Measurements from ENCODE around the gene CACNA1S.

CACNA1S gene

DNA sequence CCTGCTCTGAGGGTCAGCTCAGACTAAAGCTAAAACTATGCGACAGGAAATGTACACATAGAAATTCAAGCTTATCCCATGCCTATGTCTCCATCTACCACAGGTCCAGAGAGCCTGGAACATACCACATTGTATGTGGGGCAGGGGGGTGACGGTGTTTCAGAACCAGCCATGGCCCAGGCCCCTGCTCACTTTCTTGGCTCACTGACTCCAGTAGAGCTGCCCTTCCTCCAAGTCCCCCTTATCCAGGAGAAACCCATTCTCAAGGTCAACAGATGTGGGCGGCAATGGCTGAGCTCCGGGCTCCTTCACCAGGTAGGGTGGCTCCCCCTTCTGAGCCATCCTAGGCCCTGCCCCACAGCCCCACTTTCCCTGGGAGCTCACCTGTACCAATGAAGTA, 21.0 kb downstream of the CACNA1S start:
- H3K36me3 ChIP-seq (ENCODE audit: control insufficient read depth, insufficient read depth, low read length): no peaks in the 10 kb centered on the region
- peaks cover 11% of the 10 kb centered on the region; the same call in 1 of the 2 replicates for H3K27me3 ChIP-seq (ENCODE audit: control insufficient read depth, insufficient read depth, low read length)
- no peak overlapping the region for H3K9ac ChIP-seq (ENCODE audit: low read length)
- peaks cover 4% of the 10 kb centered on the region; the same call in 1 of the 2 replicates for H3K4me1 ChIP-seq (ENCODE audit: control insufficient read depth, insufficient read depth, low read length)
- no peaks in the 10 kb centered on the region for H3K9me3 ChIP-seq (ENCODE audit: control insufficient read depth, insufficient read depth, low read depth, low read length)
- H3K4me3 ChIP-seq (ENCODE audit: low read depth, low read length): no peak overlapping the region
- no peak overlapping the region for H3K27ac ChIP-seq (ENCODE audit: low read depth, low read length)

DNA sequence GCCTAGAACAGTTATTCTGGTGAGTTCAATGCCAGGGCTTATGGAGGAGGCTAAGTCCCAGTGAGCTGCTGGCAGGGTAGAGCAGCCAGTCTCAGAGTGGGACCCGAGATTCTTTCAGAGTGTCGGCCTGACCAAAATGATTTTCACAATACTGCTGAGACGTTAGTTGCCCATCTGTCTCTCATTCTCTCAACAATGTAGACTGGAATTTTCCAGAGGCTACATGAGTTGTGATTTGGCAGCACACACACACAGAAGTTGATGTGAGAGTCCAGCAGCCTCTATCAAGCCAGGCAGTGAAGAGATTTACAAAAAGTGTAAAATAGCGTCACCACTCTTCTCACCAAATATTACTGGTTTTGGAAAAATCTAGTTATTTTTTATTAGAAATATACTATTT, 21.7 kb downstream of the CACNA1S start:
- H3K4me3 ChIP-seq (ENCODE audit: low read depth, low read length): no peak overlapping the region
- no peak overlapping the region for H3K27ac ChIP-seq (ENCODE audit: low read depth, low read length)
- no peaks in the 10 kb centered on the region for H3K36me3 ChIP-seq (ENCODE audit: control insufficient read depth, insufficient read depth, low read length)
- peaks cover 4% of the 10 kb centered on the region; the same call in 1 of the 2 replicates for H3K4me1 ChIP-seq (ENCODE audit: control insufficient read depth, insufficient read depth, low read length)
- H3K9ac ChIP-seq (ENCODE audit: low read length): no peak overlapping the region
- no peaks in the 10 kb centered on the region for H3K9me3 ChIP-seq (ENCODE audit: control insufficient read depth, insufficient read depth, low read depth, low read length)
- peaks cover 5% of the 10 kb centered on the region; the same call in 1 of the 2 replicates for H3K27me3 ChIP-seq (ENCODE audit: control insufficient read depth, insufficient read depth, low read length)

DNA sequence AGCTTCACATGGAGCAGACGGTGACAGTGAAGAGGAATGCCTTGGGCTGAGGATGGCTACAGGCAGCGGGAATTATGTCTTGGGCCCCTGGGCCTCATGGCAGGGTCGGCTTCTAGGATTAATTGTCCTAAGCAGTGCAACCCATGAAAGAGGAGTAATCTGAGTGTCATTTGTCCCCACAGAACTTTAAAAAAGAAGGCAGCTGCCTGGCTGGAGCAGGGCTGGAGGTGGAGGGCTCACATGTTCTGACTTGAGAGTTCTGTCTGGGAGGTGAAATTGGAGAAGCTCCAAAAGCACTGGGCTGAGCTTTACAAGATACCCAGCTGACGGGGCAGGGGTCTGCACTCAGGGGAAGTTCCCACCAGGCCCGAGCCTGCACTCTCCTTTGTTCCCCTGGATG, 22.6 kb downstream of the CACNA1S start:
- Histone ChIP-seq H3K27me3 (ENCODE audit: control insufficient read depth, insufficient read depth, low read length) (peaks cover 10% of the 10 kb centered on the region; the same call in 1 of the 2 replicates), H3K9me3 (ENCODE audit: control insufficient read depth, insufficient read depth, low read depth, low read length) (no peaks in the 10 kb centered on the region), H3K36me3 (ENCODE audit: control insufficient read depth, insufficient read depth, low read length) (no peaks in the 10 kb centered on the region), H3K9ac (ENCODE audit: low read length) (no peak overlapping the region), H3K27ac (ENCODE audit: low read depth, low read length) (no peak overlapping the region), H3K4me1 (ENCODE audit: control insufficient read depth, insufficient read depth, low read length) (peaks cover 4% of the 10 kb centered on the region; the same call in 1 of the 2 replicates), H3K4me3 (ENCODE audit: low read depth, low read length) (no peak overlapping the region)

DNA sequence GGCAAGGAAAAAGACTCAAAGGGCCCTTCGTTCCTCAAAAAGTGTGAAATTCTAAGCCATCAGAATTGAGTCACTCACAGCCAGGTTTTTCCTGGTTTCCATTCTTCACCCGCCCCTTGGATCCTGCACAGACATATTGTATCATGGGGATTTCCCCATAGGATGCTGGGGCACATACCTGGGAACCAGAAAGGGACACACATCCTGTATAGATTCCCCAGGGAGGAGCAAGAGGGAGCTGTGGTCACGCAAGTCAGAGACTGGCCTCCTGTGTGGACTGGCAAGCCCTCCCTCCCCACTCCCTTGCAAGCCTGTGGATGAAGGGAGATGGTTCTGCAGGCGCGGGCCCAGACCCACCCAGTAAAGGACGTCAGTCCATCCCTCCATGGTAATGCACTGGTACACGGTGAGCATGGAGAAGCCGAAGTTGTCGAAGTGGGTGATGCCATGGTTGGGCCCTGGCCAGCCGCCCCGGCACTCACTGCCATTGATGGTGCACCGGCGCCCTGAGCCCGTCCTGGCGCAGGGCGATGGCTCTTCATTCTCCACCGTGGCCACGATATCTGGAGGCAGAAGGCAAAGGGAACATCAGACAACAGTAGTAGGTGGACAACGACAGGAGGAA, 23.2 kb downstream of the CACNA1S start:
- Histone ChIP-seq H3K4me1 (ENCODE audit: control insufficient read depth, insufficient read depth, low read length) (peaks cover 4% of the 10 kb centered on the region; the same call in 1 of the 2 replicates), H3K9me3 (ENCODE audit: control insufficient read depth, insufficient read depth, low read depth, low read length) (no peaks in the 10 kb centered on the region), H3K9ac (ENCODE audit: low read length) (no peak overlapping the region), H3K4me3 (ENCODE audit: low read depth, low read length) (no peak overlapping the region), H3K36me3 (ENCODE audit: control insufficient read depth, insufficient read depth, low read length) (no peaks in the 10 kb centered on the region), H3K27ac (ENCODE audit: low read depth, low read length) (no peak overlapping the region), H3K27me3 (ENCODE audit: control insufficient read depth, insufficient read depth, low read length) (peaks cover 10% of the 10 kb centered on the region; the same call in 1 of the 2 replicates)

DNA sequence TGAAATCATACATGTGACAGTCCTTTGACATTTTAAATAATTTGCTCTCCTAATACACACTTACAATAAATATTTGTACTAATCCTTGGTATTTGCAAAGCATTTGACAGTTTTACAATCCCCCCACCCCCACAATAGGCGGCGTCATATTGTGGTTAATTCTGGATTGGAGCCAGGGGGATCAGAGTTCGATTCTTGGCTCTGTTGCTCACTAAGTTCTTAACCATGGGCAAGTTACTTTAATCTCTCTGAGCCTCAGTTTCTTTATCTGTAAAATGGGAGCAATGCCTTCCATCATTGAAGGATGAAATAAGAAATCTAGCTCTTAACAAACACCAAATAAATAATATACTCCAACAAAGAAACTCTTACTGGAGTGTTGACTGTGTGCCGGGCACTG, 23.8 kb downstream of the CACNA1S start:
- peaks cover 10% of the 10 kb centered on the region; the same call in 1 of the 2 replicates for H3K27me3 ChIP-seq (ENCODE audit: control insufficient read depth, insufficient read depth, low read length)
- H3K27ac ChIP-seq (ENCODE audit: low read depth, low read length): no peak overlapping the region
- no peaks in the 10 kb centered on the region for H3K9me3 ChIP-seq (ENCODE audit: control insufficient read depth, insufficient read depth, low read depth, low read length)
- no peak overlapping the region for H3K9ac ChIP-seq (ENCODE audit: low read length)
- H3K36me3 ChIP-seq (ENCODE audit: control insufficient read depth, insufficient read depth, low read length): no peaks in the 10 kb centered on the region
- peaks cover 4% of the 10 kb centered on the region; the same call in 1 of the 2 replicates for H3K4me1 ChIP-seq (ENCODE audit: control insufficient read depth, insufficient read depth, low read length)
- no peak overlapping the region for H3K4me3 ChIP-seq (ENCODE audit: low read depth, low read length)

DNA sequence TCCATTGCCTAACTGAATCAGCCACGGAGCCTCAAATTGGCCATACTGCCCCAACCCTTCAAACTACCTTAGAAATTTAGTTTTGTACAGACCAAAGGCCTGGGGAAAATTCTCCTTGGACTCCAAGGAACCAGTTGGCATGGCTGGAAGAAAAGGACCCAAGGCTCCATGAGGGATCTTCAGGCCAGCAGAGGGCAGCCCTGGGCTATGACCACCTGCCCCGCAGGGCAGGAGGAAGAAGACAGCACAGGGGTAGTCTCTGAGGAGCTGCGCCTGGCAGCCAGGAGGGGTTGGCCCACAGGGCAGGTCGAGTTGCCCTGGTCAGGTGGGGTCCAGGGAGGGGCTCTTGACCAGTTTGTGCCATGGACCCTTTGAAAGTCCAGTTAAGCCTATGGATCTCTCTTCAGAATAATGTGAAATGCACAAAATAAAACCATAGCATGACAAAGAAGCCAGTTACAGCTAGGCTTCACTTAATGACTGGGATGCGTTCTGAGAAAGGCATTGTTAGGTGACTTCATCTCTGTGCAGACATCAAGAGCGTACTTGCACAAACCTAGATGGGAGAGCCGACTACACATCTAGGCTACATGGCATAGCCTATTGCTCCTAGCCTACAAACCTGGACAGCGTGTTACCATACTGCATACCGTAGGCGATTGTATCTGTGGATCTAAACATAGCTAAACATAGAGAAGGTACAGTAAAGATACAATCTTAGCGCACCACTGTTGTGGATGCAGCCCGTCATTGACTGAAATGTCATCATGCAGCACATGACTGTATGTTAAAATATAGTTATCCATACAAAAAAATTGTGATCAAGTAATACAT, 26.1 kb downstream of the CACNA1S start:
- Histone ChIP-seq H3K4me3 (ENCODE audit: low read depth, low read length) (no peak overlapping the region), H3K27me3 (ENCODE audit: control insufficient read depth, insufficient read depth, low read length) (peaks cover 13% of the 10 kb centered on the region; the same call in 1 of the 2 replicates), H3K36me3 (ENCODE audit: control insufficient read depth, insufficient read depth, low read length) (no peaks in the 10 kb centered on the region), H3K9ac (ENCODE audit: low read length) (no peak overlapping the region), H3K4me1 (ENCODE audit: control insufficient read depth, insufficient read depth, low read length) (peaks cover 4% of the 10 kb centered on the region; the same call in 1 of the 2 replicates), H3K27ac (ENCODE audit: low read depth, low read length) (no peak overlapping the region), H3K9me3 (ENCODE audit: control insufficient read depth, insufficient read depth, low read depth, low read length) (no peaks in the 10 kb centered on the region)

DNA sequence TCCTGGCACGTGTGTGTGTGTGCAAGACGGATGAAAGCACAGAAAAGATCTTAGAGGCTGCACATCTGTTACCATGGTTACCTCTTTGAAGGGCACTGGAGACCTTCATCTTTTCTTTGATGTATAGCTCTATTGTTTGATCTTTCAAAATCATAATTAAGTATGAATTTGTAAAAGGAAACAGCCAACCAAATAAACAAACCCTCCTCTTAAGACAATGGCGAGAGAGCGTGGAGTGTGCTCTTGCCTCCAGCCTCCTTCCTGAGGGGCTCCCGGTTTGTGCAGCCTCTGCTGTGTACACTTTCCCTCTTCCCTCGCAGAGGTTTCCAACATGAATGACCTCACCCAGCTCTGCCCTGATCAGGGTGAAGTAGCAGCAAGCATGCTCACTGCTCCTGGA, 27.9 kb downstream of the CACNA1S start:
- Histone ChIP-seq H3K9me3 (ENCODE audit: control insufficient read depth, insufficient read depth, low read depth, low read length) (no peaks in the 10 kb centered on the region), H3K27ac (ENCODE audit: low read depth, low read length) (no peak overlapping the region), H3K4me1 (ENCODE audit: control insufficient read depth, insufficient read depth, low read length) (peaks cover under 1% of the 10 kb centered on the region; the same call in 1 of the 2 replicates), H3K9ac (ENCODE audit: low read length) (no peak overlapping the region), H3K27me3 (ENCODE audit: control insufficient read depth, insufficient read depth, low read length) (peaks cover 13% of the 10 kb centered on the region; the same call in 1 of the 2 replicates), H3K4me3 (ENCODE audit: low read depth, low read length) (no peak overlapping the region), H3K36me3 (ENCODE audit: control insufficient read depth, insufficient read depth, low read length) (no peaks in the 10 kb centered on the region)

DNA sequence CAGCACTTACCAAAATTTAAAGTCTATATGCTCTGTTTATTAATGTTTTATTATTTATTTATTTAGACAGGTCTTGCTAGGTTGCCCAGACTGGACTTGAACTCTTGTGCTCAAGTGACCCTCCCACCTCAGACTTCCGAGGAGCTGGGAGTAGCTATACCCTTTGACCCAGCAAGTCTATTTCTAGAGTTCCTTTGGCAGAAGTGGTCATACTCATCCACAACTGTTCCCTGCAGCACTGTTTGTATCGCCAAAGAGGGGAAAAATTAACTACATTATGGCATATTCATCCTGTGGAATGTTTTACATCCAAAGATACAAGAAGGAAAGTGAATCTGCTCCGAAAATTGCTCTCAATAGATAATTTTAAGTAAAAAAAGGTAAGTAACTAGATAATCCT, 28.5 kb downstream of the CACNA1S start:
- Histone ChIP-seq H3K9ac (ENCODE audit: low read length) (no peak overlapping the region), H3K9me3 (ENCODE audit: control insufficient read depth, insufficient read depth, low read depth, low read length) (no peaks in the 10 kb centered on the region), H3K36me3 (ENCODE audit: control insufficient read depth, insufficient read depth, low read length) (no peaks in the 10 kb centered on the region), H3K4me1 (ENCODE audit: control insufficient read depth, insufficient read depth, low read length) (no peaks in the 10 kb centered on the region), H3K27ac (ENCODE audit: low read depth, low read length) (no peak overlapping the region), H3K27me3 (ENCODE audit: control insufficient read depth, insufficient read depth, low read length) (peaks cover 13% of the 10 kb centered on the region; the same call in 1 of the 2 replicates), H3K4me3 (ENCODE audit: low read depth, low read length) (no peak overlapping the region)

DNA sequence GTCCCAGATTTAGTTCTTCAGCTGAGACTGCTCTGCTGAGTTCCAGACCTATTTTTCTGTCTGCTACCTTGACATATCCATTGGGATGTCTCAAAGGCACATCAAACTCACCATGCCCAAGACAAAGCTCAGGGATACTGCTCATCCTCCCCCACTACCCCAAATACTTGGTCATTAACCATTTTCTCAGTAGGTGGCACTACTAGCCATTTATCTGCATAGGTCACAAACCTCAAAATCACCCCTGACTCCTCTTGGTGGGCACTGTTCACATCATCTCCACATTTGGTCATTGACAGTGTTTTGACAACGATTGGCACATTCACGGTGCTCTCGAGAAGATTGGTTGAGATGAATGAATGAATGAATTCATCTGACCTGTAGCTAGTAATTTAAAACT, 32.1 kb downstream of the CACNA1S start:
- no peaks in the 10 kb centered on the region for H3K4me1 ChIP-seq (ENCODE audit: control insufficient read depth, insufficient read depth, low read length)
- no peak overlapping the region for H3K4me3 ChIP-seq (ENCODE audit: low read depth, low read length)
- no peak overlapping the region for H3K9ac ChIP-seq (ENCODE audit: low read length)
- no peaks in the 10 kb centered on the region for H3K9me3 ChIP-seq (ENCODE audit: control insufficient read depth, insufficient read depth, low read depth, low read length)
- no peaks in the 10 kb centered on the region for H3K36me3 ChIP-seq (ENCODE audit: control insufficient read depth, insufficient read depth, low read length)
- peaks cover 14% of the 10 kb centered on the region; the same call in 1 of the 2 replicates for H3K27me3 ChIP-seq (ENCODE audit: control insufficient read depth, insufficient read depth, low read length)
- H3K27ac ChIP-seq (ENCODE audit: low read depth, low read length): no peak overlapping the region

DNA sequence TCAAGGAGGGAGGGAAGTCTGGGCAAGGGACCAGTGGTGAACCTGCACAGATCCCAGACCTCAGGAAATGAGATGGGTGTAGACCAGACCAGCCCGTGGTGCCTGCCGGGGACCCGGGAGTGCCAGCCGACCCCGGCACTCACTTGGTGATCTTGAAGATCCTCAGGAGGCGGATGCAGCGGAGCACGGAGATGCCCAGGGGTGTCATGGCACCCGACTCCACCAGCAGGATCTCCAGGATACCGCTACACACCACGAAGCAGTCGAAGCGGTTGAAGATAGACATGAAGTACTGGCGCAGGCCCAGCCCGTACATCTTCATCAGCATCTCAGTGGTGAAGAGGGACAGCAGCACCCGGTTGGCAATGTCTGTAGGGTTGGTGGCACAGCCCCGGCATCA, 34.5 kb downstream of the CACNA1S start:
- Histone ChIP-seq H3K36me3 (ENCODE audit: control insufficient read depth, insufficient read depth, low read length) (no peaks in the 10 kb centered on the region), H3K4me1 (ENCODE audit: control insufficient read depth, insufficient read depth, low read length) (no peaks in the 10 kb centered on the region), H3K4me3 (ENCODE audit: low read depth, low read length) (no peak overlapping the region), H3K9ac (ENCODE audit: low read length) (no peak overlapping the region), H3K27me3 (ENCODE audit: control insufficient read depth, insufficient read depth, low read length) (peaks cover 9% of the 10 kb centered on the region; the same call in 1 of the 2 replicates), H3K9me3 (ENCODE audit: control insufficient read depth, insufficient read depth, low read depth, low read length) (no peaks in the 10 kb centered on the region), H3K27ac (ENCODE audit: low read depth, low read length) (no peak overlapping the region)

DNA sequence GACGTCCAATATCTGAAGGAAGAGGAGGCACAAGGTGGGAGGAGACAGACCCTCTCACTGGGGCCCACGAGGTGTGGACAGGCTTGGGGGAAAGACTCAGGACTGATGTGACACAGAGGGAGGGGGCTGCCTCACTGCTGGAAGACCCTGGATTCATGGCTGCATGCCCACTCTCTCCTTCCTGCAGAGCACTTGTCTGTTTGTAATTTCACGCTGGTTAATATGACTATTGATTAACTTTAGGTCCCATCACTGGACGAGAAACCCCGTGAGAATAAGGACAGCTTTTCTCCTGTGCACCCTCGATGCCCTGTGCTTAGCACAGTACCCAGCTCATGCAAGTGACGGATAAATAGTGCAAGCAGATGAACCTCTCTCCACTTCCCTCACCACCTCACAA, 35.1 kb downstream of the CACNA1S start:
- Histone ChIP-seq H3K27ac (ENCODE audit: low read depth, low read length) (no peak overlapping the region), H3K36me3 (ENCODE audit: control insufficient read depth, insufficient read depth, low read length) (no peaks in the 10 kb centered on the region), H3K4me1 (ENCODE audit: control insufficient read depth, insufficient read depth, low read length) (no peaks in the 10 kb centered on the region), H3K9me3 (ENCODE audit: control insufficient read depth, insufficient read depth, low read depth, low read length) (no peaks in the 10 kb centered on the region), H3K4me3 (ENCODE audit: low read depth, low read length) (no peak overlapping the region), H3K27me3 (ENCODE audit: control insufficient read depth, insufficient read depth, low read length) (peaks cover 9% of the 10 kb centered on the region; the same call in 1 of the 2 replicates), H3K9ac (ENCODE audit: low read length) (no peak overlapping the region)
